ENCODE measurements around the gene SYPL1. TPM values are rescaled to one million over a fixed set of nuclear protein-coding genes. Genes with fewer than 3 reads are reported as not detected.
A peak's percentile ranks its signal among the peaks of the same experiment; 100 is the strongest.

Gene SYPL1
- total RNA-seq, 1 experiment from 2014 or later, result 98.3 TPM

- no TSS peak for BruUV-seq (replicated peaks)
Observed at GRCh38 chr7:106042196-106042611, 69.9 kb downstream of the SYPL1 start.

GRCh38 chr7:106041140-106041717, 70.9 kb downstream of the SYPL1 start:
- DNase-seq (ENCODE audit: low read depth, low spot score) (peak; percentile 43), ATAC-seq (peak; percentile 71)
- ChIA-PET CTCF (interaction anchor here (1.1 to 1.7 kb wide), 2 partner anchors 276 to 280 kb away, joined by 3 to 5 read pairs; no protein-coding TSS in a partner anchor), POLR2A (no interaction called here)
- Histone ChIP-seq H3K9me3 (ENCODE audit: control insufficient read depth, insufficient read depth, low read depth, low read length) (no peaks in the 10 kb centered on the region), H3K4me1 (ENCODE audit: control insufficient read depth, insufficient read depth, low read length) (no peaks in the 10 kb centered on the region; the same call in 1 of the 2 replicates), H3K27ac (ENCODE audit: low read length) (no peak overlapping the region), H3K4me3 (ENCODE audit: low read depth in 2 of 2, low read length in 2 of 2) (no peak overlapping the region), H3K27me3 (ENCODE audit: control insufficient read depth, insufficient read depth, low read length) (no peaks in the 10 kb centered on the region; the same call in 1 of the 2 replicates), H3K36me3 (ENCODE audit: control insufficient read depth, insufficient read depth, low read length) (no peaks in the 10 kb centered on the region)
- intact Hi-C loops (cut with micrococcal nuclease; ENCODE audit: unreplicated experiment), result loop anchor here (1.0 to 10.0 kb wide), 2 partner anchors 166 to 281 kb away; partner anchors contain the start of gene ATXN7L1
- in situ Hi-C loops (cut with HindIII; ENCODE audit: low pct_unique_long_range_greater_than_20kb, low sequenced_read_pairs), result no loop called here
- TF ChIP-seq POLR2AphosphoS5 (IDR thresholded peaks at IDR 0.05; ENCODE audit: low read depth, low read length) (no peak), REST (IDR thresholded peaks at IDR 0.05; ENCODE audit: insufficient read depth in 1 of 2, low read depth in 2 of 2, low read length in 1 of 2) (no peak)
- TF ChIP-seq, protein P1, sequence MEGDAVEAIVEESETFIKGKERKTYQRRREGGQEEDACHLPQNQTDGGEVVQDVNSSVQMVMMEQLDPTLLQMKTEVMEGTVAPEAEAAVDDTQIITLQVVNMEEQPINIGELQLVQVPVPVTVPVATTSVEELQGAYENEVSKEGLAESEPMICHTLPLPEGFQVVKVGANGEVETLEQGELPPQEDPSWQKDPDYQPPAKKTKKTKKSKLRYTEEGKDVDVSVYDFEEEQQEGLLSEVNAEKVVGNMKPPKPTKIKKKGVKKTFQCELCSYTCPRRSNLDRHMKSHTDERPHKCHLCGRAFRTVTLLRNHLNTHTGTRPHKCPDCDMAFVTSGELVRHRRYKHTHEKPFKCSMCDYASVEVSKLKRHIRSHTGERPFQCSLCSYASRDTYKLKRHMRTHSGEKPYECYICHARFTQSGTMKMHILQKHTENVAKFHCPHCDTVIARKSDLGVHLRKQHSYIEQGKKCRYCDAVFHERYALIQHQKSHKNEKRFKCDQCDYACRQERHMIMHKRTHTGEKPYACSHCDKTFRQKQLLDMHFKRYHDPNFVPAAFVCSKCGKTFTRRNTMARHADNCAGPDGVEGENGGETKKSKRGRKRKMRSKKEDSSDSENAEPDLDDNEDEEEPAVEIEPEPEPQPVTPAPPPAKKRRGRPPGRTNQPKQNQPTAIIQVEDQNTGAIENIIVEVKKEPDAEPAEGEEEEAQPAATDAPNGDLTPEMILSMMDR (IDR thresholded peaks at IDR 0.05), result peak; percentile 87
- BruUV-seq (replicated peaks), result no TSS peak

More at GRCh38 chr7:106042196-106042611, 69.9 kb downstream of the SYPL1 start:
- in situ Hi-C loops (cut with HindIII; ENCODE audit: low pct_unique_long_range_greater_than_20kb, low sequenced_read_pairs) (no loop called here), intact Hi-C loops (cut with micrococcal nuclease; ENCODE audit: unreplicated experiment) (loop anchor here (1.0 to 10.0 kb wide), 3 partner anchors 107 to 390 kb away; partner anchors contain the start of gene ATXN7L1)
- ChIA-PET POLR2A (no interaction called here), CTCF (interaction anchor here (0.6 to 1.7 kb wide), 10 partner anchors 14 to 456 kb away, joined by 3 to 10 read pairs (median 4); no protein-coding TSS in a partner anchor)
- DNase-seq (ENCODE audit: low read depth, low spot score), result no peak
- no peaks in the 10 kb centered on the region; the same call in 1 of the 2 replicates for H3K27me3 ChIP-seq (ENCODE audit: control insufficient read depth, insufficient read depth, low read length)
- H3K4me3 ChIP-seq (ENCODE audit: low read depth in 2 of 2, low read length in 2 of 2), result no peak overlapping the region
- no peak overlapping the region for H3K27ac ChIP-seq (ENCODE audit: low read length)
- no peak for ATAC-seq
- no peaks in the 10 kb centered on the region; the same call in 1 of the 2 replicates for H3K4me1 ChIP-seq (ENCODE audit: control insufficient read depth, insufficient read depth, low read length)
- no peaks in the 10 kb centered on the region for H3K9me3 ChIP-seq (ENCODE audit: control insufficient read depth, insufficient read depth, low read depth, low read length)
- no peak for TF ChIP-seq TCF7L2 (IDR thresholded peaks at IDR 0.05; ENCODE audit: low read depth, low read length)
- TF ChIP-seq REST (IDR thresholded peaks at IDR 0.05; ENCODE audit: insufficient read depth in 1 of 2, low read depth in 2 of 2, low read length in 1 of 2), result no peak
- TF ChIP-seq POLR2AphosphoS5 (IDR thresholded peaks at IDR 0.05; ENCODE audit: low read depth, low read length), result no peak
- TF ChIP-seq SIN3A (IDR thresholded peaks at IDR 0.05; ENCODE audit: borderline replicate concordance, insufficient read depth, low read depth, low read length), result no peak
- TF ChIP-seq, protein P1 (IDR thresholded peaks at IDR 0.05), result no peak
- H3K36me3 ChIP-seq (ENCODE audit: control insufficient read depth, insufficient read depth, low read length), result no peaks in the 10 kb centered on the region

Data from Panc1 (cell line).